Stimulated activated CD8-positive, alpha-beta memory T cell treated with anti-CD3 and anti-CD28 coated beads, Interleukin-4, amount 100 ng/mL, for 24 hours (primary cell): ENCODE data around the gene NEIL1.

Experiments
- DNase-seq: peaks from one replicate; pipeline ENCODE4 v3.0.0-alpha.2; 2020; ENCODE audit warnings: low read depth

NEIL1 gene

GRCh38 chr15:75356517-75356916 is 9.7 kb downstream of the NEIL1 start:
- no peak for DNase-seq

- DNase-seq, result no peak
Observed at GRCh38 chr15:75357976-75358673, 11.3 kb downstream of the NEIL1 start.

DNA sequence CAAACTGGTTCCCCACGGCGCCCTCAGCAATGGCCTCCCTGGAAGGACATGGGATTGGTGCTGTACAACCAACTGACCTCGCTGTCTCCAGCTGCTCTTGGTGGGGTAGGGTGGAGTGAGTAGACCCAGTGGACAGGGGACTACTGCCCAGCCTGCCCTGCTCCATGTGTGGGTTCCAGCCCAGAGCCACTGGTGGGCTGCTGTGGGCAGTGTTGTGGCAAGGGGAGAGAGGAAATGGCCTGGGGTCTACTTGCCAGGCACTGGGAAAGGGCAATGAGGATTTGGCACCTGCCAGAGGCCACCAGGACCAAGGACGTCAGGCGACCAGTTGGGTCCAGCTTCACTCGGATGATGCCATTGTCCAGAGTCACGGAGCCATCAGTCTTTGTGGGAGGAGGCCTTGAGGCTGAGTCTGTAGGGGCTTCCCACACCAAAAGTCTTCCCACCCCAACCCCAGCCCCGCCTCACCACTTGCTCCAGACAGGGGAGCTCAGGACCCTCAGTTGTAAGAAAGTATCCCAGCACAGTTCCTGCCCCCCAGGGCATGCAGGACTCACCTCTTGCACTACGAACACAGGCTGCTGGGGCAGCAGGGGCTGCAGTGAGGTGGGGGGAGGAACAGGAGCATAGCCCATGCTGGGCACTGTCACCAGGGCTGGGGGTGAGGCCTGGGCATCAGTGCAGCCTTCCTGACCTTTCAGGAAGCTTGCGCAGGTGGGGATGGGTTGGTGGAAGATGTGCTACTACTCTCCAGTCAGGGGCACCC is 12.1 kb downstream of the NEIL1 start:
- no peak for DNase-seq

DNA sequence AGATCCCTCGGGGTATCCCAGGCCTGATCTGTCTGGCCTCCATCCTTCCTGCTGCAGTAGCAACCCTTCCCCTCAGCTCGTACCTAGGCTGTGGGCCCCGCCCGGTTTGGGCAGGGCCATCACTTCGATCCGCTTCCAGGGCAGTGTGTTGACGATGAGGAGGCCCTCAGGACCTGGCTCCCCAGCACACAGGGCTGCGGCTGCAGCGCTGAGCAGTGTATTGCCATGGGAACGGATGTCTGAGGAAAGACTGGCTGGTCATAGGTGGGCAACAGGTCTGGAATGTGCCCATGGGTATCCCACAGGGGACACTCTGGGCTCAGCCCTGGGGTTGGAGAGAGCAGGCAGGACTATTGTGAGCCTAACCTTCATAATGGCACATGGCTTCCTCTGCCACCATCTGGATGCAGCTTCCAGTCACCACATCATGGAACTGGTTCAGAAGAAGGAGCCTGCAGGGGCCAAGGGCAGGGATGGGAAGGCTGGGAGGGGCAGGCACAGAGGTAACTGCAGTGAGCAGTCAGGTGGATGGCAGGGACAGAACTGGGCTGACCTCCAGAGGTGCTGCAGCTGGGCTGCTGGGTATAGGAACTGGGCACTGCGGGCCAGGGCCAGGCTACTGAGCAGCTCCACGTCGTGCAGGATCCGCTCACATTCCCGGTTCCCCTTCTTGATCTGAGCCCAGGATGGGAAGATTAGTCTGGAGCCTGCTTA is 12.9 kb downstream of the NEIL1 start:
- DNase-seq, result no peak

- DNase-seq, result no peak
Observed at GRCh38 chr15:75360391-75360790, 13.6 kb downstream of the NEIL1 start.

DNA sequence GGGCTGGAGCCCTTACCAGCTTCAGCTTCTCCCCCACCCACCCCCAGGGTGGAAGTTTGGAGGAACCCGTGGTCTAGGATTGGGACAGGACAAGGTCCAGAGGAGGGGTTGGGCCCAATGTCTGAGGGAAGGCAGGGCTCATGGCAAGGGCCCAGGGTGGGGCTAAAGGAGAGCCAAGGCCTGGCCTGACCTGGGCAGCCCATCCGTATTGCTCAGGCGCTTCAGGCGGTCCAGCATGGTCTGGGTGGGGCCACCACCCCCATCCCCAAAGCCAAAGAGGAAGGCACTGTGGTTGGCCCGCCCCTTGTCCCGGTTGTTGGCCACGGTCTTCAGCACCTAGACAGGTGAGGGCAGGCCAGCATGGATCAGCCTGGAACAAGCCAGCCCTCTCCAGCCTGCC is 14.0 kb downstream of the NEIL1 start:
- no peak for DNase-seq

DNA sequence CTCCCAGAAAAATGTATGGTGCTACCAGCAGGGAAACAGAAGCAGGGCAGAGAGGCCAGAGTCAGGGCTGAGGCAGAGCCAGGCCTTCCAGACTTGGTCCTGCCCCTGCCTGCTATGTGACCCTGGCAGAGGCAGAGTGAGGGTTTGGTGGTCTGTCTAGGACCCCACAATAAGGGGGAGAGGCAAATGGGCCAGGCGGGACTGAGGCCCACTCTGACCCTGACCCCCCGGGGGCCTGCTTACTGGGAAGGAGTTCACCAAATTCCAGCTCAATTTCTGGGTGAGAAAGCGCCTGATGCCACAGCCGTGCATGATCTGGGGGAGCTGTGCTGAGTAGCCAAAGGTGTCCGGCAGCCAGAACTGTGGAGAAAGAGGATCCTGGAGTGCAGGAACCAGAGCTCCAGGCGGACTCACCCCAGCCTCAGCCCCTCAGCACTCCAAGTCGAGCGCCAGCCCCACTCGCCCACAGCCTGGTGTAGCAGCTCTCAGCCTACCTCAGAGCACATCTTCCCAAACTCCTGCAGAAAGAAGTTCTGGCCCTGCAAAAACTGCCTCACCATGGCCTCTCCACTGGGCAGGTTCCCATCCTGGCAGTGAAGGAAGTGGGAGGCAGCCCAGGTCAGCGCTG is 14.6 kb downstream of the NEIL1 start:
- no peak for DNase-seq

DNA sequence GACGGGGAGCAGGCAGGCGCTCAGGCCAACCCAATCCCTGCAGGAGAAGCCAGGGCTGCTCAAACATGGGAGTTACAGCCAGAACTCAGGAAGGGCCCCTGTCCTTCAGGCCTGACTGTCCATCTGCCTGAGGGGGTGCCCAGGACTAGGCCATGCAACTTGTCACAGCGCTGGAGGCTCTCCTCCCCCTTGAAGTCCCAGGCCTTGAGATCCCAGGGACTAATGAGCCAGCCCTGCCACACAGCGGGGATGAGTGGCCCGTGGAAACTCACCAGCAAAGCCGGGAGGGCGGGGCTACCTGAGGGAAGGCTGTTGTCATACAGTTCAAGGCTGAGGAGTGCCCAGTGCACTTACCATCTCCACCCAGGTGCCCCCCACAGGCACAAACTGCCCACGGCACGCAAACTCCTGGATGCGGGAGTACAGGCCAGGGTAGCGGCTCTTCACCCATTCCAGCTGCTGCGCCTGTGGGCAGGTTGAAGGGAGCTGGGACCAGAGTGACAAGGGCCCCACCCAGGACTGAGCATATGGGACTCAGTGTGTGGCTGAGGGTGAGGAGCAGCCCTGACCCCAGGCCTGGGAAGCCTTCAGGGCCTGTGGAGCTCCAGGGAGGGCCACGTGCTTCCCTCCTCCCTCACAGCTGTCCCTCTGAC is 15.3 kb downstream of the NEIL1 start:
- no peak for DNase-seq

- DNase-seq, result no peak
Observed at GRCh38 chr15:75362642-75363249, 15.9 kb downstream of the NEIL1 start.

DNA sequence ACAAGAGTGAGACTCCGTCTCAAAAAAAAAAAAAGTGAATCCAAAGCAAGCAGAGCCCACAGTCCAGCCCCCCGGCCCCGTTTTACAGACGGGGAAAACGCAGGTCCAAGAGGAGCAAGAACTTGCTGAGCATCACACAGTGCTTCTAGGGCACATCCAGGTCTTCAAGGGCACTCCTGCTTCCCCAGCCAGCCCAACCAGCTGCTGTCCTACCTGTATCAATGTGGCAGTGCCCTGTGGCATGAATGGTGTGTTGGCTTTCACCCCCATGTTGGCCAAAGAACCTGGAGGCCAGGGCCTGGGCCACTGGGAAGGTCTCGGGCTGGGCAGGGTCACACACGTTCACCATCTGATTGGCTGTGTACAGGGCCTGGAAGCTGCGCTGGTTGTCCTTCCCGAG is 16.9 kb downstream of the NEIL1 start:
- DNase-seq, result no peak

DNA sequence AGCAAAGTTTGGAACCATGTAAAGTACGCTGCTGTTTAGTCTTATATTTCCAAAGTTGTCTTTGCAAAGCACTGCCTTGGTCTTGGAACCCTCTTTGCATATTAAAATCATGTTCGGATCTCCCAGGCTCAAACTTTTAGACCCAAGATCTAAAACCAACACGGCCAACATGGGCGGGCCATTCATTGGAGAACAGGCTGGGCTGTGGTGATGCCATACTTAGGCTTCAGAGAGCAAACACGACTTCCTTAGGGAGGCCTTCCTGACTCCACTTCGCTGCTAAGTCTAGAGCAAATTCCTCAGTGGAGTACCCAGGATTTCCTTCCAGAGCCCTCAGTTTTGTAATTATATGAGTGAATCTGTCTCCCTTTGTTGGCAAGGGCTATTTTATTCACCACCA is 18.0 kb downstream of the NEIL1 start:
- no peak for DNase-seq

GRCh38 chr15:75366163-75366562 is 19.3 kb downstream of the NEIL1 start:
- DNase-seq, result no peak

DNA sequence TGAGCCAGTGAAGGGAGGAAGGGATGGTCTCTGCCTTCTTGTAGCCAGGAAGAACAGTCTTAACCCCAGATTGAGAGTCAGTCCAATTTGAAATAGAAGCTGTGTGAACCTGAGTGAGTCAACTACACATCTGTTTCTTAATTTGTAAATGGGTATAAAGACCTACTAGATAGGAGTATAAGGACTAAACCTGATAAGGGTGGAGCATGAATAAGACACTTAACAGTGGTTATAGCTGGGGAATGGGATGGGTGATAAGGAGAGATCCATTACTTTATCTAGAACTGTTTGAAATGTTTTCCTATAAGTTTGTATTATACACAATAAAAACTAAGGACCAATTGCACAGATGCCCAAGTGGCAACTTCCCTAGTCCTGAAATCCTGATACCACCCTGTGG is 20.2 kb downstream of the NEIL1 start:
- no peak for DNase-seq

- DNase-seq, result no peak
Observed at GRCh38 chr15:75367406-75367912, 20.6 kb downstream of the NEIL1 start.

- peak; percentile 90 for DNase-seq
Observed at GRCh38 chr15:75367913-75368688, 21.3 kb downstream of the NEIL1 start, which contains the start of gene MAN2C1. Gene MAN2C1, minus strand, starts transcription at chr15:75368607. Its CDS starts 24 bp downstream, at chr15:75368583.

DNA sequence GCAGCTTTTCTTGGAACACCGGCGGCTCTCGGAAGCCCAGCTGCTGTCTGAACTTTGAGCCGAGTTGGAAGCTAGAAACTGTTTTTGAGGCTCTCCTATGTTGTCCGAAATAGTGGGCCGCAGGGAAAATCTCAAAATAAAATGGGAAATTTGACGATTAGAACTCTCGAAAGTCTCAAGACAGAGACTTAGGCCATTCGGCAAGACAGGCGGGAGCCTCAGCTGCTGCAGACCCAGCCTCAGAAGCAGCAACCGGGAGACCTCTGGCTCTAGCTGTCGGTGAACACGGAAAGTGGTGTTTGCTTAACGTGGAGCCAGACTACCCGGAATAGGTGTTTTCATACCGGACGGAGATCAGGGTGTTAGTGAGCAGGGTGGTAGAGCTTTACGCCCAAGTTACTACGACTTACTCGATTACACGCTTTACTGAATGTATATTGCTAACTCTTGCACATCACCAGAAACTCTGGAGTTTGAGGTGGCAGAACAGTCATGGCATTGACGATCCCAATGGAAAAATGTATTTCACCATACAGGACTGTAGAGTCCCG is 21.9 kb downstream of the NEIL1 start:
- no peak for DNase-seq

GRCh38 chr15:75369897-75370581 is 23.2 kb downstream of the NEIL1 start:
- no peak for DNase-seq

DNA sequence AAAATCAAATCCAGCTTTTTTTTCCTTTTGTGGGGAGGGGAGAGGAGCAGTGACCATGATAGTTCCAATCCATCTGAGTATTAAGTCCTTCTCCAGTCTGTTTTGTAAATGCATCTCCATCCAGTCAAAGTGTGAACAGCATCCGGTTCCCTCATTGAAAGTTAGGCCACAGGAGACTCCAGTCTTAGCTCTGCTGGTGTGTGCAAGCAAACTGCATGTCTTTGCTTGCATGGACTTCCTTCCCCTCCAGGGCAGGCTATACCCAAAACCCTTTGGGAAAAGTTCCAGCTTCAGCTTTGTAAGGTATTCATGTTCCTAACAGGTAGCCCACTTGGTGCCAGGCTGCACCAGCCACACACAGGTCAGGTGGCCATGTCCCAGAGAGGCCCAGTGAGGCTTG is 24.6 kb downstream of the NEIL1 start:
- DNase-seq, result no peak

DNA sequence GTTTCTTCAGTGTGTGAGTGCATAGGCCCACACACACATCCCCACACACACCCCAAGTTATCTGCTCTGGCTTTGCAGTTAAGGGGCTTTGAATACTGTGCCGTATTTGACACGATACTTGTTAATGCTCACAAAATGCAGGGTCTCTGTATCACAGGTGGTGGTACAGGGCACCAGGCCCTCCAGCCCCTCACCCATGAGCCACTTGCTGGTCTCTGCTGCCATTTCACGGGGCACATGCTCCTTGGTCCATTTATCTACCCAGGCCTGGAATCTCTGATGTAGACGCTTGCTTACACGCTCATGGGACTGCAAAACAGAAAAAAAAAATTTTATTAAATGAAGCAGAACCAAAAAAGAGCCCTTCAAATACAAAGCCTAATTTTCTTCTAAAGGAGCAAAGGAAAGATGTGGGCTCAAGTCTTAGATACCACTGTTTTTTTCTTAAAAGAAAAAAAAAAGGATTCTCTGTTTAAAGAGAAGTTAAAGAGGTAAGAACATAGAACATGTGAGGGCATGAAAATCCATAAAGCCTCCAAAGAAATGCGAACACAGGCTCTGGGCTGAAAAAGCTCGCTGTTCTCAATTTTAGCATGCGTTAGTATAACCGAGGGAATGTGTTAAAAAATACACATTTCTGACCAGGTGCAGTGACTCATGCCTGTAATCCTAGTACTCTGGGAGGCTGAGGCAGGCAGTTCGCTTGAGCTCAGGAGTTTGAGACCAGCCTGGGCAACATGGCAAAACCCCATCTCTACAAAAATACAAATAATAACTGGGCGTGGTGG is 25.3 kb downstream of the NEIL1 start:
- no peak for DNase-seq
